Measurements from ENCODE around the gene CDCA3.
A peak's percentile ranks its signal among the peaks of the same experiment; 100 is the strongest.

The CDCA3 gene

GRCh38 chr12:6820166-6820565 lies 30.9 kb downstream of the CDCA3 start:
- no peak for DNase-seq (ENCODE audit: low read depth)

- DNase-seq (ENCODE audit: low read depth), result peak; percentile 50
Measured at GRCh38 chr12:6819106-6820030, 31.7 kb downstream of the CDCA3 start.

GRCh38 chr12:6818645-6819044 lies 32.4 kb downstream of the CDCA3 start:
- DNase-seq (ENCODE audit: low read depth), result no peak

- no peak for DNase-seq (ENCODE audit: low read depth)
Measured at GRCh38 chr12:6818222-6818621, 32.9 kb downstream of the CDCA3 start.

- DNase-seq (ENCODE audit: low read depth), result no peak
Measured at GRCh38 chr12:6817662-6818157, 33.4 kb downstream of the CDCA3 start.

GRCh38 chr12:6817098-6817497 lies 34.0 kb downstream of the CDCA3 start:
- no peak for DNase-seq (ENCODE audit: low read depth)

- no peak for DNase-seq (ENCODE audit: low read depth)
Measured at GRCh38 chr12:6816598-6816997, 34.5 kb downstream of the CDCA3 start.

- no peak for DNase-seq (ENCODE audit: low read depth)
Measured at GRCh38 chr12:6813363-6813762, 37.7 kb downstream of the CDCA3 start.

GRCh38 chr12:6810758-6811157 lies 40.3 kb downstream of the CDCA3 start:
- no peak for DNase-seq (ENCODE audit: low read depth)

- no peak for DNase-seq (ENCODE audit: low read depth)
Measured at GRCh38 chr12:6809056-6809455, 42.0 kb downstream of the CDCA3 start.

GRCh38 chr12:6807170-6807569 lies 43.9 kb downstream of the CDCA3 start:
- peak; percentile 29 for DNase-seq (ENCODE audit: low read depth)

GRCh38 chr12:6799147-6799546 lies 51.9 kb downstream of the CDCA3 start:
- DNase-seq (ENCODE audit: low read depth), result no peak

All from ELR (cell line).